DMS114 treated with DMSO at 0.1 percent for 48 hours (cell line): Measurements from ENCODE around the gene RNF20.
A peak's percentile ranks its signal among the peaks of the same experiment; 100 is the strongest.
"Not testable (repeated sequence)": the region's sequence is repeated elsewhere in the genome, so short reads cannot be mapped to it uniquely, and the experiment has no call there.

Source experiments
- DNase-seq: peaks from one replicate; lab custom pipeline; 2025; ENCODE audit not compliant: unreplicated experiment; lab: John Stamatoyannopoulos, UW

The RNF20 gene

DNA sequence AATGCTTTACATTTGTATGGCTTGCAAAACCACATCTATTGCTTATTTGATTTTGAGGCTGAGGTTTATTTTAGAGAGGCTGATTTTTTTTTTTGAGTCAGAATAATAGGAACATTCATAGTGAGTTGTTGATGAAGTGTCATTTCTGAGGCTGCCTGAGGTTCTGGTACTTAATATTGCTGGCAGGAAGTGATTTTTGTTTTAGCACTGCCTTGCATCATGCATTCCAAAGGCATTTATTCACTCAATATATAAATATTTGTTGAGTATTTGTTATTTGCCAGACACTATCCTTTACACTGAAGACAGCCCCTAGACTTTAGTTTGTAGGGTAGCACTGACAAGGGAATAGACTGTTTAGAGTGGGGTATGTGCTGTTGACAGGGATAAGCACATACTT is 2.7 kb downstream of the RNF20 start:
- DNase-seq: no peak

DNA sequence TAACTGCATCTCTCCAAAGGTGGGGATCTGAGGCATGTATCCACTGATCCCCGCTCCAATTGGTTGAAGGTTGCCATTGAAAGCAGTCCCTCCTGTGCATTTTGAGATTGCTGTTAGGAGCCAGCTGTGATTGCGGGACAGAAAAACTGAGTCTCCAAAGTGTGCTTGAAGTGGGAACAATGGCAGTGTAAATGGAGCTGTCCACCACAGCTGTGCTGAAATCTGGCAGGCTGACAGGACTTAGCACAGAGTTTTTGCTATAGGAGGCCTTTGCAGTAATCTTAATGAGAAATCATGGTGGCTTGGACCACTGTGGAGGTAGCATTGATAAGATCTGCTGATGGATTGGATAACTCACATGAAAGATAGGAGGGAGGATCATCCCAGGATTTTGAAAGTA is 3.3 kb downstream of the RNF20 start:
- no peak for DNase-seq

DNA sequence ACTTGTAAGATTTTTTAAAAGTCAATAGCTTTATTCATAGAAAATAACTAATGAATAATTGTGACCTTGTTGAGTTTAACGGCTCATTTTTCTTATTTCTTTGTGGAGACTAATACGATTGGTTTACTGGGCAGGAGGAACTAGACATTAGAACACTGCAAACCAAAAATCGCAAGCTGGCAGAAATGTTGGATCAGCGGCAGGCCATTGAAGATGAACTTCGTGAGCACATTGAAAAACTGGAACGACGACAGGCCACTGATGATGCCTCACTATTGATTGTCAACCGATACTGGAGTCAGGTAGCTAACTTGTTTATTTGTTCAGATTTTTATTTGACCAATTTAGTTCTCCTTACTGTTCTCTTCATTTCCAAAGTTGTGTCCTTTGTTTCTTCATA is 6.4 kb downstream of the RNF20 start:
- no peak for DNase-seq

DNA sequence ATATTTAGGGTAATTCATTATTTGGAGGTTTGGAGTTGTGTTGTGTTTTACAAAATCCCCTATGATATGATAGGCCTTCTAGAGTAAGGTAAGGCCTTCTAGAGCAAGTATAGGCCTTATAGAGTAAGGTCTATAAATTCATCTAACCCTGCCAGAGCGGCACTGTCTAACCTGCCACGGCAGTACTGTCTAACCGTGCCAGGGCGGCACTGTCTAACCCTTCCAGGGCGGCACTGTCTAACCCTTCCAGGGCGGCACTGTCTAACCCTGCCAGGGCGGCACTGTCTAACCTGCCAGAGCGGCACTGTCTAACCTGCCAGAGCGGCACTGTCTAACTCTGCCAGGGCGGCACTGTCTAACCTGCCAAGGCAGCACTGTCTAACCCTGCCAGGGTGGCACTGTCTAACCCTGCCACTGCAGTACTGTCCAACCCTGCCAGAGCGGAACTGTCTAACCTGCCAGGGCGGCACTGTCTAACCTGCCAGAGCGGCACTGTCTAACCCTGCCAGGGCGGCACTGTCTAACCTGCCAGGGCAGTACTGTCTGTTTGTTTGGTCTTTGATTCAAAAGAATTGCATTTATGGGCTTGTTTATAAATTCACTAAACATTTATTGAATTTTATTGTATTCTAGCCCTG is 9.6 kb downstream of the RNF20 start:
- DNase-seq: no peak

DNA sequence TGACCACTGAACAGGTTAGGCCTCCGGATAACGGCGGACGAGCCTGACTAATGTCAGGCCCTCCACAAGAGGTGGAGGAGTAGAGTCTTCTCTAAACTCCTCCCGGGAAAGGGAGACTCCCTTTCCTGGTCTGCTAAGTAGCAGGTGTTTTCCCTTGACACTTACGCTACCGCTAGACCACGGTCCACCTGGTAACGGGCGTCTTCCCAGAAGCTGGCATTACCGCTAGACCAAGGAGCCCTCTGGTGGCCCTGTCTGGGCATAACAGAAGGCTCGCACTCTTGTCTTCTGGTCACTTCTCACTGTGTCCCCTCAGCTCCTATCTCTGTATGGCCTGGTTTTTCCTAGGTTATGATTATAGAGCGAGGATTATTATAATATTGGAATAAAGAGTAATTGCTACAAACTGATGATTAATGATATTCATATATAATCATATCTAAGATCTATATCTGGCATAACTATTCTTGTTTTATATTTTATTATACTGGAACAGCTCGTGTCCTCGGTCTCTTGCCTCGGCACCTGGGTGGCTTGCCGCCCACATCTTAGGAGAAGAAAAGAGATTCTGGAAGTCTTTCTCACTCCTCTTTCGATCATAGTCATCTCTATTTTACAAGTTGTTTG is 15.9 kb downstream of the RNF20 start:
- not testable (repeated sequence) for DNase-seq

DNA sequence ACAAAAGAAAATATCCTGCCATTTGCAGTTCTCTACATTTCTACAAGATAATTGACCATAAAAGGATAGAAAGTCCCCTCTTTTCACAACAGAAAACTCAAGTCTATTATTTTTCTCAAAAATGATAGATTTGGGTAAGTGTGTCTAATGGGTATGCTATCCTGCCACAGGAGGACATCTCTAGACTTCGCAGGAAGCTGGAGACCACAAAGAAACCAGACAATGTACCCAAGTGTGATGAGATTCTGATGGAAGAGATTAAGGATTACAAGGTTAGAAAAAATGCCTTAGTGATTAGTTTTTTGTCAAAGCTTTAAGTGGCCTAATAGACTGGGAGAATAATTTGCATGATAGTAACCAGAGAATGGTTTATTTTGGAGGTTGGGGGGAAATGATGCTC is 28.1 kb downstream of the RNF20 start:
- no peak for DNase-seq

DNA sequence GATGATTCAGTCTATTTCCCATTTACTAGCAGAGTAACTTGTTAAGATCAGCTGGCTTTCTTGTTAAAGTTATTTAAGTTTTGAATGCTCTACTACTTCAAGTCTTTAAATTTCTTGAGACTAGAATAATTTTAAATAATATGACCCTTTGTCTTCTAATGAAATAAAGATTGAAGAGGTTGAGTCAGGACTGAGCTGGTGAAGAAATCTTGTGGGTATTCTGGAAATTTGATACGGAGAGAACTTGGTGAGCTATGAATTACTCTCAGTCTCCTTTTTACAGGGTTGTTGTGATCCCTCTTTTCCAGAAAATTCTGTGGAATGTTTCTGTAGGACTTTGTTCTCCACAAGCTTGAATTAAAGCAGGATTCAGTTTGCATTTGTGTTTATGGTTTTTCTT is 29.3 kb downstream of the RNF20 start:
- no peak for DNase-seq

DNA sequence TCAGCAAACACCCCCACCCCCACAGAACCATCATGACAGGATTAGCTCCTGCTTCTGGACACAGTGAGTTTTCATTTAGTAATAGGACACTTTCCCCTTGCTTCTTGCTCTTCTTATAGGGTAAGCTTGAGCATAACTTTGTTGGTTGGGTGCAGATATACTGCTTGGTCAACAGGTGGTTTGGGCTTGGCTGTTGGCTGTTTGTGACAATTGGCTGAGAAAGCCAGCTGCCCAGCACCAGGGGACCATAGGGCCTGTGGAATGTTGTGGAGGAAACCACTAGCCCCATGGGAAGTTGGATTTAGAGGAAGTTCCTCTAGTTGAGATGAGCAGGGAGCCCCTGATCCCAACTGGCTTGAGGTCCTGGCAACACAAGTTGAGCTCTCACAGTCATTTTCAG is 30.6 kb downstream of the RNF20 start:
- DNase-seq: no peak

DNA sequence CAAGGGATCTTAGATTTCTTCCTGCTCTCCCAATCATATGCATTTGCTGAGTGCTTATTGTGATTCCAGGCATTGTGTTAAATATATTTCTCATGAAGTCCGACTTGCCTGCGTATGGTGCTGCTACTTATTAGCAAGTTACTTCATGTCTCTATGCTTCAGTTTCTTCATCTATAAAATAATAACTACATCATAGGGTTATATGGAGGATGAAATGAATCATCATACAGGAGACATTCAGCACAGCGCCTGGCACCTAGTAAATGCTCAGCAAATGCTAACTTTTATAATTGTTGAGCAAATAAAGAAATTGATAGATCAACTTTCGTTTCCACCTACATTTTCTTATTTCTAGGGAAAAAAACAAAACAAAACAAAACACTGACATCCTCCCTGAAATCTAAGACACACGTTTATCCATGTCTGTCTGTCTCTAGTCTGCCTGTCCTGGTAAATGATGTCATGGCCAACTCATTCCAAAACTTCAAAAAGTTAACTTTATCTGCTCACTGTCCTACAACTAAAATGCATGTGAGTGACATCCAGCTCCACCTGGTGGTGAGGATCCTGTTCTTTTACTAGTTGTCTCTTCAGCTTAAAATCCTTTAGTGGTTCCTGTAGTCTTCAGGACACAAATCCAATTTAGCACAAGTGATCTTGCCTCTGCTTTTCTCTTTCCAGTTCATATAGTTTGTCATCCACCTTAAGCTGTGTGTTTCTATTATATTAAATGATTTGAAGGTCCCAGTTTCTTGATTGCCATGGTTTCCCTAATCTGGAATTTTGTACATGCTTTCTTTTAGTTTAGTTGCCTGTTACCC is 33.5 kb downstream of the RNF20 start:
- peak; percentile 8 for DNase-seq

DNA sequence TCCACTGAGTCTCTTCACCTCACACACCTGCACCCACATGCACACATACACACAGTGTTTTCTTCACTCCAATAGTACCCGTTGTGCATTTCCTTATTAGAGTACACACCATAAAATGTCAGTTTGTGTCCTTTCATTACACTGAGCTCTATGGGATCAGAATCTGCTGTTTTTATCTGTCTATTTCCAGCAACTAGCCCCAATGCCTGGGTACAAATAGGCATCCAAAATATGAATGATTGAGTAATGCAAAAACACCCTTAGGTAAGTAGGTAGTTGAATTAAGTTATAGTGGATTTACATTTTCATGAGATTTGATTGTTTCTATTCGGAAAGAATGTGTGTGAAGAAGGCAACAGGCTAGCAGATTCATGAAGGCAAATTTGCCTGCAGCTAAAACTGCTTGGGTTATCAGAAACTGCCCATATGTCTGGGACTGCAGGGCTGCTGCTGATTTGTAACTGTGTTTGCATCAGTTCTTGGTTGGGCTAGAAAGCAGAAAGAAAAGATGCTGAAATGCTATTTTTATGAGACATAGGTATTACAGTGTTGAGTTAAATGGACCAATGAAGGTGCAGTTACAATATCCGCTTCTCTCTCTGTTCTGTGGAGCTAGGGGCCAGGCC is 34.2 kb downstream of the RNF20 start:
- DNase-seq: no peak

DNA sequence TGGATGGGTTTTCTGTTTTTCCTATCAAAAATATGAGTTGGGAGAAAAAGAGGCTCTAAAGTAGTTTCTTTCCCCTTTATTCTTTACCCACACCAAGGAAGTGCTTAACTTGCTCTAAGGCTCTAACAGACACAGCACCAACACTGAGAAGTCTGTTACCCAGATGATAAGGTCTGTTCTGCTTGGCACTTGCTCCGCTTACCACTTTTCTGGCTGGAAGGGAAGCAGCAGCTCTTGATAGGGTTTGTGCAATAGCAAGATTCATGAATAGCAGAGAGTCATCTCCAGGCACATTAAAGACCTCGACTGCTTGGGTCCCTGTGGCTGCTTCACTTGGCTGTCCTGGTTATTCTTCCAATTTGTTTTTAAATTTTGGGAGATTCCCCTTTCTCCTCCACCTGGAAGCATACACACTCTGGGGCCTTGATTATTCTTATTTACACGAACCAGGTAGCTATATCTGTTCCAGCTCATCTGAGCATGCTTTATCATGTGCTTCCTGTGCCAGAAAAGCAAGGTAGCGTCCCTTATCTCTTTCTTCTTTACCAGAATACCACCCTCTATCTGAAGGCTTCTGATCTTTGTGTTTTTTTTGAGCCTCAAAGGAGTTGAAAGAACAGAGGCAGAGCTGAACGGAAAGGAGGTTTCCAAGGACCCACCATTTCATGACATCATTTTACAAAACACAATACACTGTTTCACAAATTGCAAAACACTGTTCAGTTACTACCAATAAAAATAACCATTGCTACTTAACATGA is 36.3 kb downstream of the RNF20 start:
- DNase-seq: no peak

DNA sequence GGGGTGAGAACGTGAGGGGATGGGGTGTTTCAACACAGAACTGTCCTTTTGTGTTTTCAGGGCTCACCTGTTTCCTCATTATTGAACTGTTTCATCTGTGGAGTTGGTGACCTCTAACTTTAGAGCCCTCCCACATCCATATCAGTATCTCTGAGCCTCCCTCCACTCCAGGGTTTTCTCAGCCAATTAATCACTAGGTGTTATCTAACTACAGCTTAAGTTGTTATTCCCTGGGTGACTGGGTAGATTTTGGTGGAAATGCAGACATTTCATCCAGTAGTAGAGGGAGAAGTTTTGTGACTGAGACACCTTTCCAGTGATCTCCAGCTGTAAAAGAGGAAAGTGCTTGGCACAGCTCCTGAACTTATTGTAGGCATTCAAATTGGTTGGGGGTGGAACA is 37.5 kb downstream of the RNF20 start:
- no peak for DNase-seq

DNA sequence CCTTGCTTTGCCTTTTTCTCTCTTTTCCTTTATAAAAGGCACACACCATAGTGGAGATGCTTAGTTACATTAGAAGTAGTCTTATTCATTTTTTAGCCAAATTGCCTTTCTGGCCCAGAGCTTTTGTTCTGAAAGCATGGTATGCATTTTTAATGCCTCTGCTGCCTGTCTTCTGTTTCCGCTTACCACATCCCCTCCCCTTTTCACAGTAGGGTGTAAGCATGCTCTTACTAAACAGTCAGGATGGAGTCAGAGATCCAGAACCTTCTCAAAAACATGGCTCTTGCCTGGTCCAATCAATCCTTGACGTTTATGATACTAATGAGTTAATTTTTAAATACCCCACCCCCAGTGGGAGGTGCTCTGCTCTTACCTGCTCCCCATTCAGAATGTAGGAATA is 38.7 kb downstream of the RNF20 start:
- DNase-seq: no peak

DNA sequence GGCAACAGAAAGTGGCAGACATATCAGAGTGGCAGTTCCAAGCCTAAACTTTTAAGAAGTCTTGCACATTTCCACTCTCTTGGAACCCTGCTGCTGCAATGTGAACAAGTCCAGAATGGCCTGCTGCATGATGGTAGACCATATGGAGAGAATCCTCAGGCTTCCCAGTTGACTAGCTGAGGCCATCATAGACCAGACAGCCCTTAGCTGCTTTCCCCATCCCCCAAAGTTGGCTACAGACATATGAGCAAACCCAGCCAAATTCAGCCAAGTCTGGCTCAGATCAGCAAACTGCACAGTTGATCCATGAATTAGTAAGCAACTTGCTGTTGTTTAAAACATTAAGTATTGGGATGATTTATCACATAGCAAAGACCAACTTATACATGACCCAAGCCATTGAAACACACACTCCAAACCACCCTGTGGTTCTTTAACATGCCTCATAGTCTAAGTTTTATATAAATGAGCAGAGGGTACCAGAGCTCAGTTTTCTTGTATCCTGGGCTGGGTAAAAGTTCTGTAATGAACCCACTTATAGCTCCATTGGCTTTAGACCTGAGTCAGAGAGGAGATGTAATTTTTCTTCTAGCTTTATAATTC is 41.2 kb downstream of the RNF20 start:
- DNase-seq: no peak

DNA sequence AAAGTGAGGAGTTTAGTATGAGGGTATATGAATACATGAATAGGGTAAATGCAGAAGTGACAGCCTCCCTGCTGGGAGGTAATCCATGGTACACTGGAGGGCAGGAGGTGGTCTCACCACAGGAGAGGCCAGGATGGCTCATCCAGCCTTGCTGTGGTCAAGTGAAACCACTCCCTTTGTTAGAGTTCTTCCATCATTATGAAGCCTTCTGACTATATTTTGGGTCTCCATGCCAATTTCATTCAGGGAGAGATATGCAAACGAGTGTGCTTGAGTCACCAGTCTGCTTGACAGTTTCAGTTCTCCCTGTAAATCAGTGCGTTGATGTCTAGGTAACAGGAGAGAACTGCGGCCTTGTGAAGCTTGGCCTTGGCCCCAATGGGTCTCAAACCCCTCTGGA is 44.7 kb downstream of the RNF20 start:
- no peak for DNase-seq

DNA sequence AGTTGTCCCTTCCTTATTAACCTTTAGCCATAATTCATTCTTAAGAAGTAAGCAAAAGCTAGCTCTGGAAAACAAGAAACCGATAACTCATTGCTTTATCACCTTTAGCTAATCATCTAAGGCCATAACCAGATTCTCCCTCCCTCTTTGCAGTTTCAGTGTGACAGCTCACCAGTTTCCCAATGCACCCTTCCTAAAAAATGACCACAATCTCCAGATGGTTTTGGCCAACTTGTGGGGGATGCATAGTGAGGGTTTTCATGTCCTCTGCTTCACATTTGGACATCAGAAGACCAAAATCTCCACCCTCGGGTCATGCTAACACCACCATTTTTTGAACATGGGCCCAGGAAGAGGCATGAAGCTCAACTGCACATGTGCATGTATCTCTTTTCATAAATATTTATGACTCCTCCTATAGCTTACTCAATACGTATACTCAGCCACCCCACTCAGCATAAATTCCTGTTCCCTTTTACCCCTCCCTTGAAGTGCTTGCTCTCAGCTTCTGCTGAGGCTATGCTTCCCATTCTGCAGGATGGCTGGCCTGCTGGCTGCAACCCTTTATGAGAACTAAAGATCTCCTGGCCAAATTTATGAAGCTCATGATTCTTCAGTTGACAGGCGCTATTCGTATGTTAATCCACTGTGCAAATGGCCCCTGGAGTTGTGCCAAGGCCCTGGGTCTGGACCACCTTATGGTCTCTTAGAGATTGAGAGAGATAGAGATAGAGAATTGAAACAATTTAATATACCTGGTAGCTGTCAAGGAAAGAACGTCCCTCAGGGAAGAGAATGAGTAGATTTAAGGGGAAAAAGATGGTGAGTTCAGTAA is 46.3 kb downstream of the RNF20 start:
- DNase-seq: no peak

DNA sequence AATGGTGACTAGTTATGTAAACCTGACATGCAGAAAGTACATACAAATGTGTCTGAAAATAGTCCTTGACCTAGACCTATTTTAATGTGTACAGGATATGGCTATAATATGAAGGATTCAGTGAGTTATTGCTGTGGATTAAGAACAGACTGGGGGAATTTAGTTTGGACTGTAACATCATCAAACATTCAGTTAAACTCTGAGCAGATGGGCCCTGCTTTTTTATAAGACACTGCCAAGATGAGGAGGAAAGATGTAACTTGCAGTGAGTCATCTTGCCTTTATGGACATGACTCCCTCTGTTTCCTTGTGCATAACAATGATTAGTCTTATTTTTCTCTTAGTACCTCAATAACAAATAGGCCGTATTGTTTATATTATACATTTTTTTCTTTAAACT is 48.9 kb downstream of the RNF20 start:
- no peak for DNase-seq

DNA sequence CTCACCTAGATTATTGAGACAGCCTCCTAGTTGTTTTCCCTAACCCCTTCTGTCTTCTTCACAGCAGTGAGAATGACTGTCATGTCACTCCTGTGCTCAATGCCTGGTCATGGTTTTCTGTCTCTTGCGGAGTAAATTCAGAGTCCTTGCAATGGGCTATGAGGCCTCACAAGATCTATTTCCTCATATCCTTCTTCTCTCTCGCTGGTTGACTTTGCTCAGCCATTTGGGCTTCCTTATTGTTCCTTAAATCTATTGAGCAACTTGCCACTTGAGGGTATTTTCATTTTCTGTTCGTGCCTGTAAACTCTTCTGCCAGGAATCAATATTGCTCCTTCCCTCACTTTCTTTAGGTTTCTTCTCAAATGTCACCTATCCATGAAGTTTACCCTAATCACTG is 52.1 kb downstream of the RNF20 start:
- no peak for DNase-seq

DNA sequence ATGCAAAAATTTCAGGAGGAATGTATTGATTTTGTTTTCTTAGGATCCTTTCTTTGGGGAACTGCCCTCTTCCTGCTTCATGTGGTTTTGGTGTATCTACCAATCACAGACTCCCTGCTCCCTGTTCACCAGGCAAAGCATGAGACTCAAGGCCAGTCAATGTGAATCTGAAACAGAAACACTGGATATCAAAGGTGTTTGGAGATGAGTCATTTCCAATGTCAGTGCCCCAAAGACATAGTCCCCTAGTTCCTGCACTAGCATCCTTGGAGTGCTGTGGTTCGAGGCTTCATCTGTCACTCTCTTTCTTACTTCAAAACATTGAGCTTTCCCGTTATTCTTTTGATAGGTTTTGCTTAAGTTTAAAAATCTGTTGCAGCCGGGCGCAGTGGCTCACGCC is 53.0 kb downstream of the RNF20 start:
- DNase-seq: no peak
